PC-3 (cell line): ENCODE data around the gene NCF4. TPM values are rescaled to one million over a fixed set of nuclear protein-coding genes. Genes with fewer than 3 reads are reported as not detected.

ENCODE experiments used
- ATAC-seq: fragments of 200-7000 bp; cut with Tn5 transposase; 2 replicates; pipeline ENCODE4 v1.9.1; 2020; ENCODE audit warnings: mild to moderate bottlenecking, moderate library complexity
- BruUV-seq: library from RNA; stranded (reverse); fragments of 400-500 nt; replicated peaks from 2 replicates; lab custom pipeline; 2021; lab: Mats Ljungman, UMichigan
- CTCF ChIA-PET: fragments of 300-600 bp; sonication (Branson Sonifier 250); formaldehyde crosslinking; loops from one replicate; lab custom pipeline; 2022; ENCODE audit warnings: antibody characterized with exemption; lab: Charles Lee
- POLR2A ChIA-PET: fragments of 300-600 bp; sonication (Branson Sonifier 250); formaldehyde crosslinking; loops from one replicate; lab custom pipeline; 2022; ENCODE audit warnings: antibody characterized with exemption; ENCODE audit not compliant: unreplicated experiment; lab: Charles Lee
- DNase-seq: peaks from one replicate; pipeline ENCODE4 v3.0.0-alpha.2; 2015
- H2AFZ ChIP-seq: fragments of 300-600 bp; sonication (generic); 2 replicates; pipeline ENCODE4 v1.6.0; 2016; ENCODE audit warnings: antibody characterized with exemption, low read length
- H3F3A ChIP-seq: fragments of 300-600 bp; sonication (generic); one replicate; pipeline ENCODE4 v1.6.0; 2017; ENCODE audit warnings: antibody characterized with exemption, low read length, control low read depth, mild to moderate bottlenecking; ENCODE audit not compliant: unreplicated experiment
- H3K27ac ChIP-seq: fragments of 300-600 bp; sonication (generic); 2 replicates; pipeline ENCODE4 v1.5.1; 2016; ENCODE audit warnings: mild to moderate bottlenecking, low read length
- H3K27me3 ChIP-seq: fragments of 300-600 bp; sonication (generic); 2 replicates; pipeline ENCODE4 v1.6.1; 2016; ENCODE audit warnings: low read length, mixed read lengths
- H3K36me3 ChIP-seq: fragments of 300-600 bp; sonication (generic); 2 replicates; pipeline ENCODE4 v1.6.1; 2016; ENCODE audit warnings: low read depth, mixed run types, low read length, mixed read lengths
- H3K4me1 ChIP-seq: fragments of 300-600 bp; sonication (generic); 2 replicates; pipeline ENCODE4 v1.5.1; 2016; ENCODE audit warnings: low read length; ENCODE audit not compliant: insufficient read depth
- H3K4me2 ChIP-seq: fragments of 300-600 bp; sonication (generic); 2 replicates; pipeline ENCODE4 v1.6.0; 2016; ENCODE audit warnings: low read length
- H3K4me3 ChIP-seq: fragments of 300-600 bp; sonication (generic); 2 replicates; pipeline ENCODE4 v1.5.1; 2016; ENCODE audit warnings: mild to moderate bottlenecking, low read length, mixed read lengths
- H3K79me2 ChIP-seq: fragments of 300-600 bp; sonication (generic); 2 replicates; pipeline ENCODE4 v1.6.1; 2017; ENCODE audit warnings: low read length, mixed read lengths
- H3K9ac ChIP-seq: fragments of 300-600 bp; sonication (generic); 2 replicates; pipeline ENCODE4 v1.6.0; 2016; ENCODE audit warnings: mild to moderate bottlenecking, low read length
- H3K9me2 ChIP-seq: fragments of 300-600 bp; sonication (generic); replicated peaks from 2 replicates; pipeline ENCODE4 v1.6.1; 2016; ENCODE audit warnings: mixed run types, low read length, mixed read lengths
- H3K9me3 ChIP-seq: fragments of 300-600 bp; sonication (generic); 2 replicates; pipeline ENCODE4 v1.6.1; 2016; ENCODE audit warnings: low read length, mixed read lengths
- H4K20me1 ChIP-seq: fragments of 300-600 bp; sonication (generic); 2 replicates; pipeline ENCODE4 v1.6.1; 2016; ENCODE audit warnings: low read length, mixed read lengths
- CTCF ChIP-seq: fragments of 300-600 bp; sonication (generic); conservative IDR thresholded peaks from 2 replicates; pipeline ENCODE4 v1.5.1; 2017; ENCODE audit warnings: antibody characterized with exemption, low read depth, mild to moderate bottlenecking, low read length
- EZH2 ChIP-seq: fragments of 300-600 bp; sonication (generic); IDR thresholded peaks from one replicate; pipeline ENCODE4 v1.6.1; 2017; ENCODE audit warnings: antibody characterized with exemption, mild to moderate bottlenecking, low read length; ENCODE audit not compliant: unreplicated experiment
- EZH2phosphoT487 ChIP-seq: fragments of 300-600 bp; sonication (generic); IDR thresholded peaks from 2 replicates; pipeline ENCODE4 v1.6.1; 2018; ENCODE audit warnings: mild to moderate bottlenecking, antibody characterized with exemption, low read length, borderline replicate concordance
- intact Hi-C: fragments of 100-400 bp; cut with micrococcal nuclease; formaldehyde crosslinking; loops from 2 replicates; pipeline ENCODE4 v1.9.0; 2023
- total RNA-seq: library from RNA; depleted of rRNA; stranded (reverse); fragments of >200 nt; gene quantifications from 2 replicates; pipeline ENCODE4 v1.2.3, GENCODE V29; 2014

The NCF4 gene
- total RNA-seq, 1 experiment from 2014 or later: 0.47 TPM

DNA sequence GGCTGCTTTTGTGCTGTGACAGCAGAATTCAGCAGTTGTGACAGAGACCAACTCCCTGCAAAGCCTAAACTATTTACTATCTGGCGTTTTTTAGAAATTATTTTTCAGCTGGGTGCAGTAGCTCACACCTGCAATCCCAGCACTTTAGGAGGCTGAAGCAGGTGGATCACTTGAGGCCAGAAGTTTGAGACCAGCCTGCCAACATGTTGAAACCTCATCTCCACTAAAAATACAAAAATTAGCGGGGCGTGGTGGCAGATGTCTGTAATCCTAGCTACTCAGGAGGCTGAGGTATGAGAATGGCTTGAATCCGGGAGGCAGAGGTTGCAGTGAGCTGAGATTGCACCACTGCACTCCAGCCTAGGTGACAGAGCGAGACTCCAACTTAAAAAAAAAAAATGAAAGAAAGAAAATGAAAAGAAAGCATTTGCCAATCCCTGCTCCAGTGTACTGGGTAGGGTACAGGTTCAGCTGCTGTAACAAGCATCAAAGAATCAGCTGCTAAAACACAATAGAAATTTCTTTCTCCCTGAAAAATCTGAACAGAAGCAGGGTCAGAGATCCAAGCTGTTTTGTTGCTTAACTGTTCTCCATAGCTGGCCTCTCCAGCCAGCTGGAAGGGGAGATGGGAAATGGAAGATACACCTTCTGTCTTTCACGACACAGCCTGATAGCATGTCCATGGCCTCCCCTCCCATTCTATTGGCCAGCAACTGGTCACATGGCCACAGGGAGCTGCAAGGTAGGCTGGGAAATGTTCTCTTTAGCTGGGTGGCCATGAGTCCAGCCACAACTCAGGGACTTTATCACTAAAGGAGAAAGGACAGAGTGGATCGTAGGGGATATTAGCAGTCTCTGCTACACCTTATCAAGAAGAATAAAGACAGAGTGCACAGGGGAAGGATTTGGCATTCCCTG is 8.5 kb upstream of the NCF4 start:
- BruUV-seq: no TSS peak
- DNase-seq (no peak), ATAC-seq (no peak)
- POLR2A ChIA-PET: no interaction called here
- Histone ChIP-seq H3K4me3 (no peak overlapping the region), H2AFZ (no peak overlapping the region), H3K27ac (no peak overlapping the region), H4K20me1 (no peaks in the 10 kb centered on the region), H3K27me3 (peaks cover 20% of the 10 kb centered on the region), H3K4me1 (no peaks in the 10 kb centered on the region), H3K9me3 (no peaks in the 10 kb centered on the region), H3K79me2 (no peaks in the 10 kb centered on the region), H3K9ac (no peak overlapping the region), H3K9me2 (no peaks in the 10 kb centered on the region), H3F3A (no peaks in the 10 kb centered on the region), H3K36me3 (no peaks in the 10 kb centered on the region; the same call in 1 of the 2 replicates), H3K4me2 (no peak overlapping the region)
- TF ChIP-seq EZH2phosphoT487: no peak
- intact Hi-C loops: no loop called here
- CTCF ChIA-PET: interaction anchor here (0.6 kb wide), 1 partner anchor 305 kb away, joined by 3 read pairs; no protein-coding TSS in a partner anchor

- Histone ChIP-seq H3K79me2 (no peaks in the 10 kb centered on the region), H3K27ac (no peak overlapping the region), H3K4me3 (no peak overlapping the region), H3K9me2 (no peaks in the 10 kb centered on the region), H3K36me3 (no peaks in the 10 kb centered on the region; the same call in 1 of the 2 replicates), H3K9me3 (no peaks in the 10 kb centered on the region), H4K20me1 (no peaks in the 10 kb centered on the region), H3K4me2 (no peak overlapping the region), H2AFZ (peak overlapping the region; percentile 77), H3K9ac (no peak overlapping the region), H3K27me3 (peaks cover 12% of the 10 kb centered on the region; the same call in 1 of the 2 replicates), H3K4me1 (no peaks in the 10 kb centered on the region), H3F3A (no peaks in the 10 kb centered on the region)
- TF ChIP-seq CTCF: peak; percentile 73
- TF ChIP-seq EZH2phosphoT487: no peak
- DNase-seq (peak; percentile 62), ATAC-seq (no peak)
- no TSS peak for BruUV-seq
- POLR2A ChIA-PET: no interaction called here
- CTCF ChIA-PET: no interaction called here
- intact Hi-C loops: no loop called here
These were observed 7.3 kb upstream of the NCF4 start for GRCh38 chr22:36853407-36854099.

DNA sequence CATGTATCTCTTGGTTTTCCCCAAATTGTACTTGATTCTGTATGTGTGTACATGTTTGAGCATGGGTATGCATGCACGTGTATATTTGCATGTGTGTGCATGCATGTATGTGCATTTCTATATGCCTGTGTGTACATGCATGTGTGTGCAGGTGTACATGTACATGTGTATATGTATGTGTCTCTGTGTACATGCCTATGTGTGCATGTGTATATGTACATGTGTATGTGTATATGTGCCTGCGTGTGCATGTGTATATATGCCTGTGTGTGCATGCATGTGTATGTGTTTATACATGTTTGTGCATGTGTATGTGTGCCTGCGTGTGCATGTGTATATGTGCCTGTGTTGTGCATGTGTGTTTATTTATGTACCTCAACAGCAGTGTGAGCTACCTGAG is 5.3 kb upstream of the NCF4 start:
- Histone ChIP-seq H2AFZ (no peak overlapping the region), H3K36me3 (no peaks in the 10 kb centered on the region; the same call in 1 of the 2 replicates), H3K9ac (no peak overlapping the region), H4K20me1 (no peaks in the 10 kb centered on the region), H3K79me2 (no peaks in the 10 kb centered on the region), H3K4me3 (no peak overlapping the region), H3K9me2 (no peaks in the 10 kb centered on the region), H3K4me1 (no peaks in the 10 kb centered on the region), H3K9me3 (no peaks in the 10 kb centered on the region), H3K27me3 (0 out of 2 replicates have a peak, but pooled peaks cover 6% of the 10 kb centered on the region), H3F3A (no peaks in the 10 kb centered on the region), H3K4me2 (no peak overlapping the region), H3K27ac (no peak overlapping the region)
- ChIA-PET POLR2A (no interaction called here), CTCF (interaction anchor here (1.1 kb wide), 1 partner anchor 73 kb away, joined by 9 read pairs; no protein-coding TSS in a partner anchor)
- BruUV-seq: no TSS peak
- no peak for TF ChIP-seq EZH2
- TF ChIP-seq CTCF: no peak
- no peak for TF ChIP-seq EZH2phosphoT487
- intact Hi-C loops: no loop called here
- no peak for DNase-seq
- ATAC-seq: no peak
